GM19463 (cell line): Measurements from ENCODE around the gene NECAB3.
"Not testable (repeated sequence)": the region's sequence is repeated elsewhere in the genome, so short reads cannot be mapped to it uniquely, and the experiment has no call there.

ENCODE experiments used
- ATAC-seq: cut with Tn5 transposase; IDR thresholded peaks from one replicate; pipeline ENCODE4 v1.9.1; 2021; ENCODE audit warnings: mild to moderate bottlenecking, moderate library complexity; ENCODE audit not compliant: unreplicated experiment

NECAB3 gene

GRCh38 chr20:33650753-33651561 is 23.3 kb downstream of the NECAB3 start:
- no peak for ATAC-seq

- ATAC-seq = no peak
These were observed 24.0 kb downstream of the NECAB3 start for GRCh38 chr20:33650111-33650752.

GRCh38 chr20:33649201-33649681 is 25.0 kb downstream of the NECAB3 start:
- no peak for ATAC-seq

GRCh38 chr20:33648396-33649004 is 25.7 kb downstream of the NECAB3 start:
- ATAC-seq = no peak

GRCh38 chr20:33647603-33648395 is 26.4 kb downstream of the NECAB3 start:
- ATAC-seq = no peak

- not testable (repeated sequence) for ATAC-seq
These were observed 27.1 kb downstream of the NECAB3 start for GRCh38 chr20:33646959-33647602.

- ATAC-seq = no peak
These were observed 28.0 kb downstream of the NECAB3 start for GRCh38 chr20:33646191-33646590.

GRCh38 chr20:33645396-33645795 is 28.8 kb downstream of the NECAB3 start:
- ATAC-seq = no peak

GRCh38 chr20:33645072-33645358 is 29.2 kb downstream of the NECAB3 start:
- no peak for ATAC-seq

GRCh38 chr20:33644313-33645071 is 29.7 kb downstream of the NECAB3 start:
- no peak for ATAC-seq

GRCh38 chr20:33640287-33640686 is 33.9 kb downstream of the NECAB3 start:
- no peak for ATAC-seq

- no peak for ATAC-seq
These were observed 37.5 kb downstream of the NECAB3 start for GRCh38 chr20:33636776-33637175.

- ATAC-seq = no peak
These were observed 38.9 kb downstream of the NECAB3 start for GRCh38 chr20:33635341-33635740.

- ATAC-seq = not testable (repeated sequence)
These were observed 42.3 kb downstream of the NECAB3 start for GRCh38 chr20:33631910-33632309.

GRCh38 chr20:33630507-33630906 is 43.7 kb downstream of the NECAB3 start:
- ATAC-seq = no peak

GRCh38 chr20:33629979-33630378 is 44.2 kb downstream of the NECAB3 start:
- no peak for ATAC-seq

GRCh38 chr20:33629533-33629932 is 44.7 kb downstream of the NECAB3 start:
- ATAC-seq = no peak

GRCh38 chr20:33627577-33628216 is 46.5 kb downstream of the NECAB3 start:
- ATAC-seq = no peak

- ATAC-seq = no peak
These were observed 48.0 kb downstream of the NECAB3 start for GRCh38 chr20:33626190-33626589.

- no peak for ATAC-seq
These were observed 49.8 kb downstream of the NECAB3 start for GRCh38 chr20:33624399-33624798.
